Activated effector memory CD4-positive, alpha-beta T cell treated with Interleukin-2 at 50 U/mL for 16 hours (primary cell): ENCODE measurements around the gene SH3RF3.

Experiments used
- DNase-seq: peaks from one replicate; pipeline ENCODE4 v3.0.0-alpha.2; 2020

The SH3RF3 gene

DNA sequence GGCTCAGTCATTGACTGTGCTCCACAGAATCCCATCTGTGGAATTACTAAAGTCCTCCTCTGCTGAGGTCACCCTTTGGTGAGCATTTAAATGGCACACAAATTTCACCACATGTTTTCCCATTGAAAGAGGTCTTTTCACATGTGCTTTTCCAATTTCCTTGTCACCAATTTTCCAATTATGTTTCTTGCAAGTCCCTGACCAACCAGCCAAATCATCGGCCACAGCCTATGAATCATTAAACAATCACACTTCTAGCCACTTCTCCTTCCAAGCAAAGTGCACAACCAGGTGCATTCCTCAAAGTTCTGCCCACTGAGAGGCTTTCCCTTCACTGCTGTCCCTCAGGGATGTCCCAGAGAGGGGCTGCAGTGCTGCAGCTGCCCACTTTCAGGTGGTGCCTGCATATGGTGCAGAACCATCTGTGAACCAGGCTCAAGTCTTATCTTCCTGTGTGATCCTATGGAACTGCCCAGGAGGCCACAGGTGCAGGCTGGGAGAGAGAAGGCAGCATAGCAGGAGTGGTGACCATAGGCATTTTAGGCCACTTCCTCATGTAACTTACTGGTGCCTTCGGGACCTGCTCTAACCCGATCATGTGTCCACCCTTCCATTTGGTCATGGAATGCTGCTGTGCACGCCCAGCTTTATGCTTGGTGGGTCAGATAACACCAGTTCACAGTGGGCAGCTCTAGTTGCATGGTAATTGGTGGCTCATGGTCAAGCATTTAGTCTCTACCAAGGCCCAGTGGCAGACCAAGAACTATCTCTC is 331.7 kb downstream of the SH3RF3 start:
- no peak for DNase-seq

DNA sequence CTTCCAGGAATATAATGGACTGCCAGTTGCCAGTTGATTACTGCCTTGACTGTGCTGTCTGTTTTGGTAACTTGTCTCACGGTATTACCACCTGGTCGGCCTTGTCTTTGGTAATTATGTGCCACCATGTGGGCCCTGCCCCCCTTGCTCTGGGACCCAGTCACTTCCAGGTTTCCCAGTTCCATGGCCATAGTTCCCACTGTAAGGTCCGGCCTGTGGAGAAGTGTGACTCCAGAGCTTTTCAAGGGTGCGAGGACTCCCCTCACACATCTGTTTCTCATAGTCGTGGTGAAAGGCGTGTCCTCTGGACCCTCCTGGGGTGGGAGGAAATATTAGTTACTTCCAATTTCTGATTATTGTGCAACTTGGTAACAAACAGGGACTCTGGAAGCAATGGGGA is 334.2 kb downstream of the SH3RF3 start:
- no peak for DNase-seq

DNA sequence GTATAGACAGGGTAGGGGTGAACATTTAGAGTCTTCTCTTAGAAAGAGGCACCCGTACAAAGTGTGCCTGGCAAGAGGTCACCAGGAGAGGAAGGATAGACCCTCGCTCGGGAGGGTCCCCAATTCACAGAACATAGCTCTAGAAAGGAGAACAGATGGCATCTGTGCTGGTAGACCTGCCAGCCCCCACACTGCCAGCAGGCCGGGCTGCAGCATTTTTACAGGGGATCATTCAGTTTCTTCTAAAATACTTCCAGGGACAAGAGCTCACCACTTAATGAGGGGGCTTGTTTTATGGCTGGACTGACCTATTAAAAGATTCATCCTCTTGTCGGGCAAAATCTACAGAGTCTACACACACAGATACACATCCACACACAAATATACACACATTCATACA is 334.9 kb downstream of the SH3RF3 start:
- no peak for DNase-seq

DNA sequence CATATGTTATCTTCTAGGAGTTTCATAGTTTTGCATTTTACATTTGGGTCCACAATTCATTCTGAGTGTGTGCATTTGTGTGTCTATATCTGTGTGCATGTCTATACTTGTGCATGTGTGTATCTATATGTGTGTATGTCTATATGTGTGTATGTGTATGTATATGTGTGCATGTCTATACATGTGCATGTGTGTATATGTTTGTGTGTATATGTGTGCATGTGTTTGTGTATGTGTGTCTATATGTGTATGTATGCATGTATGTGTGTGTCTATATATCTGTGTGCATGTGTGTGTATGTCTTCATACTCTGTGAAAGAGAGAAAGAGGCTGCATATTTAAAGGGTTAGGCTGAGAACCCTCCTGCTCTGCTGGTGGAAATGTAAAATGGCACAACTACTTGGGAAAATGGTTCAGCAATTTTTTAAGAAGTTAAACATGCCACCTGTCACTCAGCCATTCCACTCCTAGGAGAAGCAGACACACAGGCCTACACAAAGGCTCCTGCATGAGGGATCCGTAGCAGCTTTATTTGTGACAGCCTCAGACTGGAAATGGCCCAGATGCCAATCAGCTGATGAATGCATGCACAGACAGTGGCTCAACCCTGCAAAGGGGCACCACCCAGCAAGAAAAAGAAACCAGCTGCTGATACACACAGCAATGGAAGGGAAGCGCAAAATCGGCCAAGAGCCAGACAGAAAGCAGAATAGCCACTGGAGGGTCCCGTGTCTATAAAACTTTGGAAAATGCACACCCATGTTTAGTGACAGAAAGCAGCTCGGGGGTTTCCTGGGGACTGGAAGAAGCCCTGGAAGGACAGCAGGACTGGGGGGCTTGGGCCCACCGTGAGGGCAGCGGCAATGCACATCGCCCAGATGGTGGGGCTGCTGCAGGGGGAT is 337.9 kb downstream of the SH3RF3 start:
- DNase-seq, result no peak

DNA sequence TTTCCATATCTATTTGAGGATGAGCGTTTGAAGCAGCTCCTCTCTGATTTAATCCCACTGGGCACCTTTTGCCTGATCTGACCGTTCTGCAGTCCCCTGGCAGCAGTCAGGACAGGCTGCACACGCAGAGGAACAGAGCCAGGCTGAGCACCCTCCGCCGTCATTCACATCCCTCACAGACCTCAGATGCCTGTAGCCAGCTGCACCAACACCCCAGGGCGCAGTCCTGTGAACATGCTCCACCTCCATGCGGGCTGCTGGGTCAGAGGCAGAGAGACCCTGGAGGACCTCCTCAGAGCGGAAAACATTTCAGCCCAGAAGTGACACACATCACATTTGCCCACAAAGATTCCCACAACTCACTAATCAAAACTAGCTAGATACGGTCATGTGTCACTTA is 338.7 kb downstream of the SH3RF3 start:
- DNase-seq, result no peak

DNA sequence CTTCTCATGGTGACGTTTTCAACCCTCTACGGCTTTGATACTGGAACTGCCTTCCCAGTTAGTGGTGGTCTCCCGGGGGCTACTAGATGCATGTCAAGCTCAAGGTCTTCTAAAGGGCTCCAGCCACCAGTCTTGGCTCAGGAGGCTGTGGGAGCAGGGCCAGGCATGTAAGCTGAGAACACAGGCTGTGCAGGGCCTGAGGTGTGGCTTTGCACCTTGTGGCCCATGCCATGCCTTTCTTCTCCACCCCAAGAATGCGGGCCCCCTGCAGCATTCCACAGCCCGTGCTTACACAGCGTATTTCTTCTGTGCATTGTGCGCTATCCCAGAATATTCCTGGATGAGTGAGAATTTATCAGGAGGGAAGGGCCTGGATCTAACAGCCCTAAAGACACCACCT is 339.9 kb downstream of the SH3RF3 start:
- DNase-seq, result no peak

DNA sequence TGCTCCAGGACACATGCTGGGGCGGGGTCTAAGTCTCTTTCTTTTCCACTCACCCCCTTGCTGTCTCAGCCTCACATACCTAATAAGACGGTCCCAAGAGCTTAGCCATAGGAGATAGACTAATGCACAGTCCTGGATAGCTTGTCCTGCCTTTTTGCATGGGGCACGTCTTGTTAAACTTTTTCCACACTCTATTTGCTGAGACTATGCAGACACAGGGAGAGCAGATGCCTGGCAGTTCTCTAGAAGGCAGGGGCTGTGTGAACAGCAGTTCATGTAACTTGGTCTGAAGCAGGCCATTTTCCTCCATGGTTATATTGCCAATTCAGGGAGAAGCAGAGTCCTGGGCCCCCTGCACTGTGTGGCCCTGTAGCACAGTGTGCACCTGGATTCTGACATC is 342.7 kb downstream of the SH3RF3 start:
- no peak for DNase-seq

DNA sequence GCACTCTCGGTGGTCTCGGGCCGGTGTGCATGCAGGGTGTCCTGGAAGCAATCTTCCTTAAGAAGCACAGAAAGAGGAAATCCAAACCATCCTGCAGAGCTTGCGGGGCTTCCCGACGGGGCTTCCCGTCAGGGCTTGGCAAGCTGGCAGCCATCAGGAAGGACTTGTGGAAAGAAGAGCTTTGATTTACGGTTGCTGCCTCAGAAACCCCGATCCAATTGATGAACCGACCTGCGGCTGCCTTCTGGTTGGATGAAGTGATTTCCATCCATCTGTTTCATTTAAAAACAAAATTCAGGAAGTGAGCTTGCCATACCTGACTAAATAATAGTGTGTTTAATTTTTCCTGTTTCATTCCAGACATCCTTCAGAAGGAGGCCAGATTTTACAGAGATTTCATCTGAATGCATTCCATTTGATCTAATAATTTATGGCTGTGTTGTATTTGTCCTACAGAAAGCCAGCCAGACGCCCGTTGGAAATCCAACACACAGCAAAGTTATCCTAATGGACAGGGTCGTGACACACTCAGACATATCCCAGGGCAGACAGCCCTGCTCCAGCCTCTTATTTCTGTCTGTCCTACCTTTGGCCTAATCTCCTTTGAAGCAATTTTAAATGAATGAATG is 343.4 kb downstream of the SH3RF3 start:
- DNase-seq, result no peak

DNA sequence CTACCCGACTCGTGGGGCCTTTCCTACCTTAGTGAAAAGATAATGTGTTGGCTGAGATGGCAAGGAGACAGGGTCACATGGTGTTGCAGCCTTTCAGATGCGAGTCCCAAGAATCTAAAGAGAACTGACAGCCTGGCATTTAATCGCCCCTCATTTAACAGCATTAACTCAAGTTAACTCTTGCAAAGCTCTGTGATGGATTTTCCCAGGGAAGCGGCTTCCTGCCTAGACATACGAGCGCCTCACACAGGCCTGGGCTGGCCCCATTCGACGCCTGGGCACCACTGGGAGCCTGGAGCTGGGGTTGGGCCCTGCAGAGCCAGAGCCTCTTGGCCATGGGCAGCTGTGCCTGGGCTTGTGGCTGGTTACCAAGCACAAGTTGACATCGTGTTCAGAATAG is 344.0 kb downstream of the SH3RF3 start:
- no peak for DNase-seq

DNA sequence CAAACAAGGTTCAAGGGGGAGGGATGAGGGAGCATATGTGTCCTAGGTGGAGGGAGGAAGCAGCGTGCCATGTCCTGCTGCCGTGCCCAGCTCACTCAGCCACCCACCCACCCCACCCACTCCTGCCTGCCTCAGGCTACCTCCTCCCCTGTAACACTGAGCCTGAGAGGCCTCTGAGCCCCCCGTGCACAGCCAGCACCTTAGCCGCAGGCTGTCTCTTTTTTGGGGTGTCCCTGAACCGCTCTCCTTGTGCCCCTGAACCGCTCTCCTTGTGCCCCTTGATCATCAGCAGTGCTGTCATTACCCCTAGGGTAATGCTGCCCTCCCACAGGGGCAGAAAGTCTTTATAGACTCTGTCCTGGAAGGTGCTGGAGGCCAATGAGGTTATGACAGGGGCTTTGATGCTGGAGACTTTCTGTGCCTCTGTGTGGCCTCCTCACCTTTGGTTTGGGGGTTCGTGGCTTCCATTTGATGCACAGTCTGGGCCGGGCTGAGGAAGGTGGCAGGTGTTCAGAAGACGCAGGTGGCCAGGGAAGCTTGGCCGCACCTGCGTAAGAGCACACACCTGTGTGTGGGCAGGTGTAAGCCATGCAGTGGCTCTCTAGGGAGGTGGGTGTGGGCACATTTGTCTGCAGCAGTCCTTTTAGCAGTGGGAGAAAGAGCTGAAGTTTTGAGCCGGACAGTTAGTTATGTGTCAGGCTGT is 344.8 kb downstream of the SH3RF3 start:
- DNase-seq, result no peak

DNA sequence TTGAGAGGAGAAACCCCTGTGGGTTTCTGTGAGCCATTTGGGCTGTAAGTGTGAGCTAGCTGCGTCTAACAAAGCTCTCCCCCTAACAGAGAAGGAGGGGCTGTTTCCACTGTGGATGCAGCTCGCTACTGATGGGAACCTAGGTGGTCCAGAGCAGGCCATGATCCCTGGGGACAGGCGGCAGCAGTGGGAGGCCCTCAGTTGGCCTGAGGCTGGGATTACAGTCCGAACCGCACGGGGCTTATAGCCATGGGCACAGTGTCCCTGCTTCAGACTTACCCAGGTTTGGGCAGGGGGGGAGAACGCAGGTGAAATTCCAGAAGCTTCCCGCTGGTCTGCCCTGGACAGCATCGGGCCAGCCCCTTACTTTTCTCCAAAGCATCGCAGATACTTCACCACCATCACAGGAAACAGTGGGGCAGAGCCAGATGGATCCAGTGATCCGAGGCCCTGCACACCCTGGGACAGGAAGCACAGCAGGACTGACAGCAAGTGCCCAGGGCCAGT is 345.4 kb downstream of the SH3RF3 start:
- DNase-seq, result no peak

DNA sequence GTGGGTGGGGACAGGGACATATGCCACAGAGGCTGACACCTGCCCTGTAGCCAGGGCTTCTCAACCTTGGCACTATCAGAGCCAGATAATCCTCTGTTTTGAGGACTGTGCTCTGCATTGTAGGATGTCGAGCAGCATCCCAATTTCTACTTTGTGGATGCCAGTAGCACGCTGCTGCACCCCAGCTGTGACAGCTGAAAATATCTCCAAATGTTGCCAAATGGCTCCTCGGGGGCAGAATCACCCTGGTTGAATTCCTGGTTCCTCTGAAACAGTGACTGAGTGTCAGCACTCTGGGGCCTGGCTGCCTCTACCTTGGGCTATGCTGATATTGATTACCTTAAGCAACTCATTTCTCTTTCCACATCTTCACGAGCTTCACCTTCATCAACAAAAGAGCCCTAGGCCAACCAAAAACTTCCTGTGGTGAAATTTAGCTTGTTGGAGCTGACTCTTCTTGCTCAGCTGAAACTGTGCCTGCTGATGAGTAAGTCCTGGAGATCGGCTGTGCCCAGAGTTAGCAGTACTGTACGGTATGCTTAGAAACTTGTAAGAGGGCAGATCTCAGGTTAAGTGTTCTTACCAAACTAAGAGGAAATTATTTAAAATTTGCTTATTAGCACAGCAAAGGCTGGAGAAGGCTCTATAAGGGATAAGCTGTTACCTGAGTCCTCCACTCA is 346.7 kb downstream of the SH3RF3 start:
- DNase-seq, result no peak

DNA sequence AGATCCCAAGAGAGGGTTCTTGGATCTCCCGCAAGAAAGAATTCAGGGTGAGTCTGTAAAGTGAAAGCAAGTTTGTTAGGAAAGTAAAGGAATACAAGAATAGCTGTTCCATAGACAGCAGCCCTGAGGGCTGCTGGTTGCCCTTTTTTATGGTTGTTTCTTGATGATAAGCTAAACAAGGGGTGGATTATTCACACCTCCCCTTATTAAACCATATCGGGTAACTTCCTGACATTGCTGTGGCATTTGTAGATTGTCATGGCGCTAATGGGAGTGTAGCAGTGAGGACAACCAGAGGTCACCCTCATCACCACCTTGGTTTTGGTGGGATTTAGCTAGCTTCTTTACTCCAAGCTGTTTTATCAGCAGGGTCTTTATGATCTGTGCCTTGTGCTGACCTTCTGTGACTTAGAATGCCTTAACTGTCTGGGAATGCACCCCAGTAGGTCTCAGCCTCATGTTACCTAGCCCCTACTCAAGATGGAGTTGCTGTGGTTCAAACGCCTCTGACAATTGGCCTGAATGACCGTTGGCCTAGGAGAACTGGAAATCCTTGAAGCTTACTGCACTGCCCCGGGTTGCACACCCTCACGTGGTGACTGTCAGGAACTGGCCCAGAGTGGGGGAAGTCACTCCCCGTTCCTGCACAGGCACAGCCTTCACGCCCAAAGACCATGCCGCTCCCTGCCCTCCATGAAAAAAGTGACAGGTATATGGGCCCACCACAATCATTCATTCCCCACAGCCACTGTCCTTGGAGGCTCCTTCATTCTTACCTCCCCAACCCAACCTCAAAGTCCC is 347.8 kb downstream of the SH3RF3 start:
- no peak for DNase-seq

DNA sequence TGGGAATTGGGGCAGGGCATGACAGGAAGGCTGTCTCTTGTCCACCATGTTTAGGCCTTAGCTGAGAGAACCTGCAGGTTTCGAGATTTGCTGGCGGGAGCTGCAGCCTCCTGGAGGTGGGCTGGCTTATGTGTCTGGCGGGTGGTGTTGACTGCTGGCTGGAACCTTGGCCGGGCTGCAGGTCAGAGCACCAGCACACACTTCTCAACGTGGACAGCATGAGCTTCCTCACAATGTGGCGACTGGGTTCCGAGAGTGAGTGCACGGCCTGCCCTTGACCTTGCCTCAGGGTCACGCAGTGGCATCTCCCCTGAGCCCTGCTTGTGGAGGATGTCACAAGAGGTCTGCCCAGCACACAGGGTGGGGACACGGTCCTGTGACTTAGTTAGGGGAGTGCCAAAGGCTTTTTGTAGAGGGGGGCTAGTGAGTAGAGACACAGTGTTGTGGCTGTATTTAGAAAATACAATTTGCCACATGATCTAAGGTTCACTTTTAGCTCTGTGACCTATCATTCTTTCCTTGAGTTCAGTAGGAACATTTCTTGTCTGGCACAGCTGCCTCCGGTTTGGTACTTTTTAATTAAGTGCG is 350.0 kb downstream of the SH3RF3 start:
- DNase-seq, result no peak

DNA sequence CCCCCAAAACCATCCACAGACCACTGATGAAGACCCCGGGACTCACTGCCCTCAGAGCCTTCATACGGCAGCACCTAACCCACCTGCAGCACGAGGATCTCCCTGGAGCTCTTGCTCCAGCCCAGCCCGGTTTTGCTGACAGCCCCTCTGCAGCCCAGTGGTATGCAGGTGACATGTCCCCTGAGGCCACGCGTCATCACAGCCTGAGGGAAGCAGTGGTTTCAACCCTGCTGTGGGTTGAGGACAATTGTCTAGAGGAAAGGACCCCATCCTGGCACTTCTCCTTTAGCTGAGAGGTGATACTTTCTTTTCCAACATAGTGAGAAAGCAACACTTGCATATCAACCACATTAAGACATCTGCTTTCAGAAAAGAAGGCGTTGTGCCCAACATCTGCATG is 350.8 kb downstream of the SH3RF3 start:
- no peak for DNase-seq

DNA sequence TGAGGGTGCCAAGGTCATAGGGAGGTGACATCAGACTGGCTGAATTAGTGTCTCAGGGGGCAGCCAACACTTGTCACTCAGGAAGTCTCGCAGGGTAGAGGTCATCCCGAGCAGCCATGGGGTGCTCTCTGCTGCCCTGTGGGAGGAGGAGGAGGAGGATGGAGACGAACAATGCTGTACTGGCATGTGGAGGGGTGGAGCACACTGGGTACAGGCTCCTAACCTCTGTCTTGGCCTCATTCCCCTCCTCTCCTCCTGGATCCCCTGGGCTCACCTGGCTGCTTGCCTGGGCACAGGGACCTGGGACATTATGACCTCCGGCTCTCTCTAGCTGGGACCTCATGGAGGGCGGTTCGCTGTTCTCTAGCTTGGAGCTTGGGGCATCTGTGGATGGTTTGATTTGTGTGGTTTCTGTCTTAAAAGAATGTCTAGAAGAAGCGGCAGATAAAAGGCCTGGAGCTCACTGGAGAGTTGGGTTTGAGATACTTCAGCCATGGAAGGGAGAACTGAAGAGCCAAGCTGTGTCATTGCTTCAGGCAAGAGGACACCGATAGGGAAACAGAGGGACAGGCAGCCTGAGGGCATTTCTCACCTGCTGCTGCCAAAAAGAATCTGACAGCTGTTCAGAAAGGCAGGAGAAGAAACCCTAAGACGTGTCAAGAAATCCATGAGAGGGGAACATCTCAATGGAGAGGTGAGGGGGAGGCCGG is 351.6 kb downstream of the SH3RF3 start:
- no peak for DNase-seq

DNA sequence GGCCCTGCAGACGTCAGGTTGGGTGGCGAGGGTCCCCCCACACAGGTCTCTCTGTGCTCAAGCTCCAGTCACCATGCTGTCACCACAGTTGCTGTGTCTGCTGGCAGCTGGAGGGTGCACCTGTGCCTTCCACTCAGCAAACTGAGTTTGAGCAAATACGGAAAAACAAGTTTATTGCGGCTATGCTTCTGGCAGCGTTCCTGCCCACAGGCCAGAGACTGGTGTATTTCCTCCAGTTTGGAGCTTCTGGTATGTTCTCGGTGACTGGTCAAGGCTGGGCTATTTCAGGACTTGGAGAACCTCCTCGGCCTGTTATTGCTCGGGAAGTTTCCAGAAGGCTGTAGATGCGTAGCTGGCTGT is 352.2 kb downstream of the SH3RF3 start:
- DNase-seq, result no peak

DNA sequence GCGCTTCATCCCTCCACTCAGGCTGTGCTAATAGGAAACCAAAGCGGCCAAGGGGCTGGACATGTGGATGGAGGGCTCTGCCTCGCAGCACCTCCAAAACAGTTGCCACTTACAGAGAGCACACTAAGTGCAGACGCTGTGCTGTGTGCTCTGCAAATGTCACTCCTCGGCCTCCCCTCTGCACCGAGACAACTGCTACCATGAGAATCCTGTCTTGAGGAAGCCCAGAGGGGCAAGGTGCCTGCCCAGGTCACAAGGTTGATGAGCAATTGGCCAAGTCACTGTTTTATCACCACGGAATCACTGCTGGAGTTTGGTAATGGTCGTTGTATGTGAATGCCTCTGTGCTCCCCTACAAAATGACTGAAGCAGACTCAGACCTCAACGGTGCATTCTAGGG is 352.6 kb downstream of the SH3RF3 start:
- no peak for DNase-seq

DNA sequence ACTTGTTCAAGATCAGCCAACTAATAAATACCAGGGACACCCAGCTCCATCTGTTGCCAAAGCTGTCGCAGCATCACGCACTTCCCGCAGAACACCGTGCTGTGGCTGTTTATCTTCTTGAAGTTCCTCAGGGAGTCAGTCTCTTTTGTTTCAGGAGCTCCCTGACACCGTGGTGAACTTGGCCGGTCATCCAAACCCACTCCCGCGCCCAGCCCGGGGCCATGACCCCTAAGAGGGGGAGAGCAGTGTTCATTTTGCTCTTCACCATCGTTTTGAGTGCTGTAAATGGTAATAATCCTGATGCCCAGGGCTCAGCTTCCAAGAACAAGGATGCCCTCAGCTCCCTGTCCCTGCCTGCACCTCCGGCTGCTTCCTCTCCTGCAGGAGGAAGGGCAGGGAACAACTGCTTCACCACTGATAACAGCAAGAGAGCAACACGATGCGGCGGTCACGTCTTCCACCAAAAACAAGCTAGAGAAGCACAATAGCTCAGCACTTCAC is 353.4 kb downstream of the SH3RF3 start:
- DNase-seq, result no peak
